HUDEP-2 (cell line): Measurements from ENCODE around the gene MRAP2.
A peak's percentile ranks its signal among the peaks of the same experiment; 100 is the strongest.
"Not testable (repeated sequence)": the region's sequence is repeated elsewhere in the genome, so short reads cannot be mapped to it uniquely, and the experiment has no call there.

ENCODE experiments used
- DNase-seq, 76 experiments: peaks; one replicate each; lab custom pipeline; 2025; ENCODE audit not compliant: unreplicated experiment in 76 of 76; lab: John Stamatoyannopoulos, UW

MRAP2 gene

DNA sequence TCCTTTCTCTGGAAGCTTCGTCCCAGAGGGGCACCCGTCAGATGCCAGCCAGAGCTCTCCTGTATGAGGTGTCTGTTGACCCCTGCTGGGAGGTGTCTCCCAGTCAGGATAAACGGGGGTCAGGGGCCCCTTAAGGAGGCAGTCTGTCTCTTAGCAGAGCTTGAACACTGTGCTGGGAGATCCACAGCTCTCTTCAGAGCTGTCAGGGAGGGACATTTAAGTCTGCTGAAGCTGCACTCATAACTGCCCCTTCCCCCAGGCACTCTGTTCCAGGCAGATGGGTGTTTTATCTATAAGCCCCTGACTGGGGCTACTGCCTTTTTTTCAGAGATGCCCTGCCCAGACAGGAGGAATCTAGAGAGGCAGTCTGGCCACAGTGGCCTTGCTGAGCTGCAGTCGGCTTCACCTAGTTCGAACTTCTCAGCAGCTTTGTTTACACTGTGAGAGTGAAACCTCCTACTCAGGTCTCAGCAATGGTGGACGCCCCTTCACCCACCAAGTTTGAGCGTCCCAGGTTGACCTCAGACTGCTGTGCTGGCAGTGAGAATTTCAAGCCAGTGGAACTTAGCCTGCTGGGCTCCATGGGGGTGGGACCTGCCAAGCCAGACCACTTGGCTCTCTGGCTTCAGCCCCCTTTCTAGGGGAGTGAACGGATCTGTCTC, 81.5 kb downstream of the MRAP2 start:
- not testable (repeated sequence) for DNase-seq

DNA sequence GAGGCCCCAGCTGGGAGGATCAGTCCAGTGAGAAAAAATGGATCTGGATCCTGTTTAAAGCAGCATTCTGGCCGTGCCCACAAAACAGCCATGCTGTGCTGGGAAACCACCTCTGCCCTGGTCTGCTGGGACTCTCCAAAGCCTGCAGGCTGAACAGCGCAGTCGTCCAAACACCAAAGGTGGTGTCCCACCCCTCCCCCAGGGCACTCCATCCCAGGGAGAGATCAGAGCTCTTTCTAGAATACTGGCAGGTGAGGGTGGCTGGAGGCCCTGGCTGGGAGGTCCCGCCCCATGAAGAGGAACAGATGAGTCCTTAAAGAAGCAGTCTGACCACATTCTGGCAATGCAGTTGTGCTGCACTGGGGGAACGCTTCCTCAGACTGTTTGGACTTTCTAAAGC, 84.6 kb downstream of the MRAP2 start:
- no peak for DNase-seq

DNA sequence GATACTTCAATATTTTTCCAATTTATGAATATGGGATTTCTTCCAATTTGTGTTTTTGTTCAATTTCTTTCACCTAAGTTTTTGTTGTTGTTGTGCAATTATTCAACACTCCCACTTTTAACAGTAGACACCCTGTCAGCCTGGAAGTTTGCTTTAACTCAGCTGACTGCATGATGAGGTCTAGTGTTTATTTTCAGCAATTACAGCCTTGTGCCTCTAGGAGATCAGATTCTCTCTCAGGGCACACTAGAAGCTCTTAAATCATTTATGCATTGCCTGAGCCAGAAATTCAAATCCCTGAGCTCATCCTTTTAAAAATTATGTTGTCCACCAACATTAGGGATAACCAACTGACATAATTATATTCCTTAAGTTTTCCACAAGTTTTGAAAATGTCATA, 85.7 kb downstream of the MRAP2 start:
- DNase-seq = no peak

DNA sequence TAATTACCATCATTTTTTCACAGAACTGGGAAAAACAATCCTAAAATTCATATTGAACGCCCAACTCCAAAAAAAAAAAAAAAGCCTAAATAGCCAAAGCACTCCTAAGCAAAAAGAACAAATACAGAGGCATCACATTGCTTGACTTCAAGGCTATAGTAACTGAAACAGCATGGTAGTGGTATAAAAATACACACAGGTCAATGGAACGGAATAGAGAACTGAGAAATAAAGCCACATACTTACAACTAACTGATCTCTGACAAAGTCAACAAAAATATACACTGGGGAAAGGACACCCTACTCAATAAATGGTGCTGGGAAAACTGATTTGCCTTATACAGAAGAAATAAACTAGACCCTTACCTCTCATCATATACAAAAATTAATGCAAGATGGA, 89.6 kb downstream of the MRAP2 start:
- no peak for DNase-seq

DNA sequence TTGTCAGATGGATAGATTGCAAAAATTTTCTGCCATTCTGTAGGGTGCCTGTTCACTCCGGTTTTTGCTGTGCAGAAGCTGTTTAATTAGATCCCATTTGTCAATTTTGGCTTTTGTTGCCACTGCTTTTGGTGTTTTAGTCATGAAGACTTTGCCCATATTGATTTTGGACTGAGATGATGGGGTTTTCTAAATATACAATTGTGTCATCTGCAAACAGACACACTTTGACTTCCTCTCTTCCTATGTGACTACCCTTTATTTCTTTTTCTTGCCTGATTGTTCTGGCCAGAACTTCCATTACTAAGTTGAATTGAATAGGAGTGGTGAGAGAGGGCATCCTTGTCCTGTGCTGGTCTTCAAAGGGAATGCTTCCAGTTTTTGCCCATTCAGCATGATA, 96.0 kb downstream of the MRAP2 start:
- not testable (repeated sequence) for DNase-seq

DNA sequence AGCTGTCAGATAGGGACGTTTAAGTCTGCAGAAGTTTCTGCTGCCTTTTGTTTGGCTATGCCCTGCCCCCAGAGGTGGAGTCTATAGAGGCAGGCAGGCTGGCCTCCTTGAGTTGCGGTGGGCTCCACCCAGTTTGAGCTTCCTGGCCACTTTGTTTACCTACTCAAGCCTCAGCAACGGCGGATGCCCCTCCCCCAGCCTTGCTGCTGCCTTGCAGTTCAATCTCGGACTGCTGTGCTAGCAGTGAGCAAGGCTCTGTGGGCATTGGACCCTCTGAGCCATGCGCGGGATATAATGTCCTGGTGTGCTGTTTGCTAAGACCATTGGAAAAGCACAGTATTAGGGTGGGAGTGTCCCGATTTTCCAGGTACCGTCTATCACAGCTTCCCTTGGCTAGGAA, 99.8 kb downstream of the MRAP2 start:
- not testable (repeated sequence) for DNase-seq

DNA sequence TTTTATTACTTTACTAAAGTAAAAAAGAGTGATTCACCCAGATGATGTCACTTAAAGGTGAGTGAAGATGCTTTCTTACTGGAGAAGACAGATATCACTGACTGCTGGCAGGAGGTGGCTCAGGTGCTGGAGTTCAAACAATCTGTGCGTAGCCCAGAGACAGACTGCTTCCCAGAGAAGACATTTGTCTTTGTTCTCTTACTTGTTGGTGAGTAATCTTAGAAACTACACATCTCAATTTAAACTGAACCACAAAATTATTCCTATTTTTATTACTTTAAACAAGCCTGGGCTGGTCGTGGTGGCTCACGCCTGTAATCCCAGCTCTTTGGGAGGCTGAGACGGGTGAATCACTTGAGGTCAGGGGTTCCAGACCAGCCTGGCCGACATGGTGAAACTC, 101.7 kb downstream of the MRAP2 start:
- no peak for DNase-seq

DNA sequence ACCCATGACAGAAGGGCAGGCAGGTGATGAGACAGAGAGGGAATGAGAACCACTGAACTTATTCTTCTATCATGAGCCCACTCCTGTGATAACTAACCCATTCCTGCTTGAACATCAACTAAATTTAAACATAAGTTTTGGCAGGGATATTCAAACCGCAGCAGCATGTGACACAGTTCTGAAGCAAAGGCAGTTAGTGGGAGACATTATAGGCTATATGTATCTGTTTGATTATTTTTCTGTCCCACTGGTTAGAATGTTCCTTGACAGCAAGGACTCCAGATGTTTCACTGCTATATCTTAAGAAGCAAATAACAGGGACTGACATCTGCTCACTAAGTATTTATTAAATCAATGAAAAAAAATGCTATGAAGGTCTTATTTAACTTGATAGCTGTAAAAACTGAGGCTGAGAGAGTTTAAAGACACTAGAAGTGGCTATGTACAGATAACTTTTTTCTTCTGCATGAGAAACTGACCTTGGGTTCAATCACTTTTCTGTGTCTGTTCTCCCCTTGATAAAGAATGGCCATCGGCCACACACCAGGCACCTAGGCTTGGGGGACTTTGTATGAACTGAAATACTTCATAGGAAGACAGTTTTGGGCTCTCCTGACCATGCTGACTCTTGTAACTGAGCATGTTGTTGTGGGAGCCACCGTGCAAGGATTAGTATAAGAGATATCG, 102.9 kb downstream of the MRAP2 start:
- no peak for DNase-seq

DNA sequence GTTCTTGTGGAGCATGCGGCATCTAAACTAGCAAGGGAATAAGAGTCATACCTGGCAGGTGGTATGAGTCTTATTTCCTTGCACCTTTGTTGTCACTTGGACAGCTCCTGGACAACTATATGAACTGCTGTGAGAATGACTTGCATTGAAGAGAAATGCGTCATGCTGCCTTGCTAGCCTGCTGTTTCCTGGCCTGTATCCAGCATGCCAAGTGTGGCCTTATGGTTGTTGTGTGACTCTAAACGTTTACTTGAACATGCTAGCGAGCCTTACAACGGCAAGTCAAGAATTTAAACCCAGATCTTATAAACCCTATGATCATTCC, 103.4 kb downstream of the MRAP2 start:
- peak in 3 of 76 experiments; percentile 27 to 39 (median 39) for DNase-seq

DNA sequence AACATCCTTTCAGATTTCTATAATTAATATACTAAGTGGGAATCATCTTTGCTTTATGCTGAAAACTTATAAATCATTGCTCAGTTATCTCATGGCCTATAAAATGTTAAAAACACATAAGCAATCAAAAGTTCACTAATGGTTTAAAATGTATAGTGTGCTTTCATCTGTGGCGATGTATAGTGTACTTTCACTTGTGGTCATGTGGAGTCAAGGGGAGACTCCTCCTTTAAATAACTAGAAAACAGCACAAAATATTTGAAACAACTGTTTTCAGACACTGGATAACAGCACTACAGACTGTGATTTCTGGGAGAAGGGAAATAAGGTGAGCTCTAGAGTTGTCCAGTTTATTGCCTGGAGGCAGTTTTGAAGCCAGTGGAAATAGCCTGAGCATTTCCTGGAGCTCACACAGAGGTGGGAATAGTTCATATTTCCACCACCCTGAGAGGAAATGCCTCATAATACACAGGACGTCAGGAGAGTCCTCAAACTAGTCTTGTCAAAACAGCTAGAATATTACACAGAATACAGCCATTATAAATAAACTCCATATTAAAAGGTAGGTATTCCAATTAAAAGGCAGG, 104.5 kb downstream of the MRAP2 start:
- no peak for DNase-seq

DNA sequence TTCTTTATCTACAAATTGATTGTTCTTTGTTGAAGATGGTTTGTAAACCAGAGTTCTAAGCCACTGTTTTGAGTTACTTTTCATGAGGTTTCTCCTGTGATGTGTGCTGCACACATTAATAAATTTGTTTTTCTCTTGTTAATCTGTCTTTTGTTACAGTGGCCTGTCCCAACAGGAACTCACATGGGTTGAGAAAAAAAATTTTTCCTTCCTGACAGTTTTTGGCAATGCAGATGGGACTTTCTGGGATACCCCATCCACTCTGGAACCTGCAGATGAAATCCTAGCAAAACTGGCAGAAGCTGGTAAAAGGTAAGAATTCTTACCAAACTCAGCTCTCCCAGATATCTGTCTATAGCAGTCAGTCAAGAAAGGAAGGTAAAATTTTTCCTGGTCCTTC, 105.7 kb downstream of the MRAP2 start:
- no peak for DNase-seq
